Neural progenitor cell (in vitro differentiated cells): Measurements from ENCODE around the gene INTU.

ENCODE experiments used
- CTCF ChIP-seq: fragments of 200-600 bp; sonication (generic); IDR thresholded peaks from 2 replicates; pipeline ENCODE4 v1.5.1; 2017; ENCODE audit warnings: antibody characterized with exemption, mild to moderate bottlenecking
- EZH2 ChIP-seq: fragments of 200-600 bp; sonication (generic); IDR thresholded peaks from 2 replicates; pipeline ENCODE4 v1.6.1; 2017; ENCODE audit warnings: antibody characterized with exemption, mild to moderate bottlenecking, moderate library complexity
- EZH2phosphoT487 ChIP-seq: fragments of 200-600 bp; sonication (generic); IDR thresholded peaks from 2 replicates; pipeline ENCODE4 v1.6.1; 2017; ENCODE audit warnings: antibody characterized with exemption

- TF ChIP-seq EZH2 (no peak), CTCF (no peak), EZH2phosphoT487 (no peak)
Measured at GRCh38 chr4:127668770-127669169, 36.0 kb downstream of the INTU start.
